GM12873 (cell line): ENCODE results near the gene RALGAPA1.

ENCODE experiments used
- CTCF ChIP-seq: IDR thresholded peaks from 2 replicates; pipeline ENCODE4 v1.5.1; 2012; ENCODE audit warnings: low read depth, mild to moderate bottlenecking, moderate library complexity, low read length, control low read depth; ENCODE audit not compliant: insufficient read depth; ENCODE audit errors: missing control alignments

Gene RALGAPA1

DNA sequence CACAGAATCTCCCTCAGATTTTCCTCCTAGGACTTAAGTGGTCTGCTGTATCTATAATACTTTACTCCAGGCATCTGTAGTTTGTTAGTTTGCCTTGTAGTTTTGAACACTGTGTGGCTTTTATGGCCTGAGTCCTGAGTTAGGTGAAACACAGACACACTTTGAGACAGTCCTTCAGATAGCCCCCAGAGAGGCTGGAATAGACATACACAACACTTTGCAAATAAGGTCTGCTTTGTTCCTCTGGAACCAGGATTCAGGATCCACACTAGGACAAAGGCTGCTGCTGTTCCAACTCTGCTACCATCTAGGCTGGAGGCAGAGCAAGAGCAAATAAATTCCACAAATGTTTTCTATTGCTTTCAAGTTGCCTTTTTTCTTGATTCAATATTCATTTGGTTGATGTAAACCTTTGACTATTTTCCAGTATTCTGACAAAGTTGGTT is 316.5 kb downstream of the RALGAPA1 start:
- TF ChIP-seq CTCF: no peak
